AG04450 (cell line): ENCODE measurements around the gene INO80B. TPM values are rescaled to one million over a fixed set of nuclear protein-coding genes. Genes with fewer than 3 reads are reported as not detected.
A peak's percentile ranks its signal among the peaks of the same experiment; 100 is the strongest.

Source experiments
- CTCF ChIA-PET: fragments of 300-600, 350-600 bp; formaldehyde crosslinking; extraction: SDS; loops from one replicate; lab custom pipeline; 2022; ENCODE audit warnings: antibody characterized with exemption, inconsistent platforms; lab: Charles Lee
- POLR2A ChIA-PET: fragments of 350-600 bp; formaldehyde crosslinking; extraction: SDS; loops from one replicate; lab custom pipeline; 2021; ENCODE audit warnings: antibody characterized with exemption, inconsistent platforms; lab: Yijun Ruan, JAX
- DNase-seq: peaks from one replicate; pipeline ENCODE4 v3.0.0-alpha.2; 2011; ENCODE audit warnings: low read depth, low spot score
- H3K27ac ChIP-seq: one replicate; pipeline ENCODE4 v1.5.1; 2012; ENCODE audit warnings: low read depth, low read length, control low read depth
- H3K27me3 ChIP-seq: one replicate; pipeline ENCODE4 v1.6.0; 2012; ENCODE audit warnings: low read length; ENCODE audit not compliant: control insufficient read depth, insufficient read depth
- H3K4me3 ChIP-seq: 2 replicates; pipeline ENCODE4 v1.5.1; 2011; ENCODE audit warnings: mild to moderate bottlenecking, low read depth, low read length, control low read depth
- H3K9me3 ChIP-seq: 2 replicates; pipeline ENCODE4 v1.5.1; 2012; ENCODE audit warnings: low read length; ENCODE audit not compliant: control insufficient read depth, insufficient read depth
- CTCF ChIP-seq: IDR thresholded peaks from 2 replicates; pipeline ENCODE4 v1.5.1; 2011; ENCODE audit warnings: low read depth, low read length, control low read depth, inconsistent platforms
- polyA plus RNA-seq: library from polyadenylated mRNA; depleted of rRNA; stranded (reverse); fragments of >200 nt; gene quantifications from 2 replicates; pipeline ENCODE4 v1.2.3, GENCODE V29; 2011

Gene INO80B
- polyA plus RNA-seq, 1 experiment: 4.8 TPM

- ChIA-PET CTCF (interaction anchor here (1.2 kb wide), 1 partner anchor 79 kb away, joined by 5 read pairs; no protein-coding TSS in a partner anchor), POLR2A (no interaction called here)
- H3K9me3 ChIP-seq: no peaks in the 10 kb centered on the region; the same call in 1 of the 2 replicates
- H3K27ac ChIP-seq: no peak overlapping the region
- H3K27me3 ChIP-seq: peaks cover 17% of the 10 kb centered on the region
- TF ChIP-seq CTCF: no peak
- no peak overlapping the region for H3K4me3 ChIP-seq
- DNase-seq: no peak
Observed at GRCh38 chr2:74414441-74414840, 40.4 kb upstream of the INO80B start.

GRCh38 chr2:74414881-74415761, 39.8 kb upstream of the INO80B start:
- Histone ChIP-seq H3K9me3 (no peaks in the 10 kb centered on the region; the same call in 1 of the 2 replicates), H3K27ac (no peak overlapping the region), H3K27me3 (peaks cover 20% of the 10 kb centered on the region), H3K4me3 (peak overlapping the region; percentile 36)
- CTCF ChIA-PET: interaction anchor here (0.7 to 1.2 kb wide), 2 partner anchors 80 to 284 kb away, joined by 3 to 5 read pairs; no protein-coding TSS in a partner anchor
- POLR2A ChIA-PET: no interaction called here
- no peak; the same call in 1 of the 2 replicates for TF ChIP-seq CTCF
- DNase-seq: no peak

DNA sequence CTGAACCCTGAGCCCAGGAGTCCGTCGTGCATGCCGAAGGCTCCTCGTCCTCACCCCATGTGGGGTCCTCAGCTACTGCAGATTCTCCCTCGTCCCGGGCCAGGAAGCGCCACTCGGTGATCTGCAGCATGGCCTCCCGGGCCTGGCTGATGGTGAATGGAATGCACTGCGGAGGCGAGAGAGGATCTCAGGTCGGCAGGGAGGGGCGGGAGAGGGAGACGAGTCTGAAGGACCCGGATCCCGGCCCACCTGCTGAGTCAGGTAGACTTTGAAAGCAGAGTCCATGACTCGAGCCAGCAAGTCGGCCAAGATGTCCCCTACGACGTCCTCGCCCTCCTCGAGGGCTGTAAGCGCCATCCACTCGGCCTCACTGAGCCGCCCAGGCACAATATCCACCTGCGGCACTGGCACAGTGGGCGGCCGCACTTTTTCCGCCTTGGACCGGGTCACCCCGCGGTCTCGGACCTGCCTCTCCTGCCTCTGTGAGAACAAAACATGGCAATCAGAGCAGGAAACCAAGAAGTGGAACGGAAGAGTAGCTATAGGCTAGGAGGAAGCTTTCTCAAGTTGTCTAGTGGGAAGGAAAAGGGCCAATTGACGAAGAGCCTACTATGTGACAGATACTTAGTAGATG, 39.0 kb upstream of the INO80B start:
- POLR2A ChIA-PET: interaction anchor here (0.7 kb wide), 1 partner anchor 184 kb away, joined by 9 read pairs; no protein-coding TSS in a partner anchor
- no peak overlapping the region for H3K27ac ChIP-seq
- DNase-seq: no peak
- H3K27me3 ChIP-seq: peaks cover 20% of the 10 kb centered on the region
- CTCF ChIA-PET: interaction anchor here (0.7 to 1.5 kb wide), 2 partner anchors 166 to 284 kb away, joined by 3 read pairs; no protein-coding TSS in a partner anchor
- no peak for TF ChIP-seq CTCF
- H3K4me3 ChIP-seq: no peak overlapping the region
- H3K9me3 ChIP-seq: no peaks in the 10 kb centered on the region; the same call in 1 of the 2 replicates

- Histone ChIP-seq H3K4me3 (no peak overlapping the region), H3K9me3 (no peaks in the 10 kb centered on the region; the same call in 1 of the 2 replicates), H3K27me3 (peaks cover 20% of the 10 kb centered on the region), H3K27ac (no peak overlapping the region)
- no peak for TF ChIP-seq CTCF
- ChIA-PET POLR2A (no interaction called here), CTCF (interaction anchor here (1.5 kb wide), 1 partner anchor 167 kb away, joined by 3 read pairs; no protein-coding TSS in a partner anchor)
- no peak for DNase-seq
Observed at GRCh38 chr2:74416778-74417177, 38.1 kb upstream of the INO80B start.
